SU-DHL-6 (cell line): ENCODE measurements around the gene NPAS2.

Experiments used
- CTCF ChIP-seq: fragments of 200-600 bp; sonication (generic); IDR thresholded peaks from one replicate; pipeline ENCODE4 v1.5.1; 2017; ENCODE audit warnings: antibody characterized with exemption, mild to moderate bottlenecking, low read length, moderate library complexity; ENCODE audit not compliant: insufficient read depth, poor library complexity, severe bottlenecking
- EZH2phosphoT487 ChIP-seq: fragments of 200-600 bp; sonication (generic), shearing (Covaris generic); conservative IDR thresholded peaks from 2 replicates; pipeline ENCODE4 v1.6.1; 2018; ENCODE audit warnings: mild to moderate bottlenecking, antibody characterized with exemption, low read length, moderate library complexity, mixed read lengths

- TF ChIP-seq CTCF (no peak), EZH2phosphoT487 (no peak)
Measured at GRCh38 chr2:100954044-100954420, 134.1 kb downstream of the NPAS2 start.
